SK-N-MC (cell line): Measurements from ENCODE around the gene TRIM9.

ENCODE experiments used
- EZH2 ChIP-seq: fragments of 200-600 bp; sonication (generic); IDR thresholded peaks from one replicate; pipeline ENCODE4 v1.6.1; 2017; ENCODE audit warnings: antibody characterized with exemption
- POLR2AphosphoS5 ChIP-seq: IDR thresholded peaks from 2 replicates; pipeline ENCODE4 v1.6.1; 2012; ENCODE audit warnings: mild to moderate bottlenecking, low read depth, low read length, borderline replicate concordance

DNA sequence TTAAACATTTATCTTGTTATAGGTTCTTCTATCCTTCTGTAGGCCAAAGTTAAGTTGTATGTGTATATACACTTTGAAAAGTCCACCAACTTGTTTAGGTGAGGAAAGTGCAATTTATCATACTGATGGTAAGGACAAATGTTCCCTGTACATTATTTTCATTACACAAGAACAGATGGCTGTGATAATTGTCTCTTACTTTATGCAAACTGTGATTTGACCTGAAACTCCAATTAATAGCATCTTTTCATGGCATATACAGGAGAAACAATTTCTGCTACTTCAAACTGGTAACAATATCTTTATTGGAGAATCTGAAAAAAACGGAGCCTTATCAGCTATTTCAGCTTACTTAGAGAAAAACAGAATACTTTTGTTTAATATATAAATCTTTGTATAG, 5.6 kb downstream of the TRIM9 start:
- no peak for TF ChIP-seq EZH2
- TF ChIP-seq POLR2AphosphoS5 = no peak
